Middle frontal gyrus (tissue), 1 donor: ENCODE results near the gene PSMG3.

Experiments used
- DNase-seq: peaks from one replicate; pipeline ENCODE4 v3.0.0-alpha.2; 2015; ENCODE audit warnings: low spot score; ENCODE audit errors: extremely low spot score

The PSMG3 gene

DNA sequence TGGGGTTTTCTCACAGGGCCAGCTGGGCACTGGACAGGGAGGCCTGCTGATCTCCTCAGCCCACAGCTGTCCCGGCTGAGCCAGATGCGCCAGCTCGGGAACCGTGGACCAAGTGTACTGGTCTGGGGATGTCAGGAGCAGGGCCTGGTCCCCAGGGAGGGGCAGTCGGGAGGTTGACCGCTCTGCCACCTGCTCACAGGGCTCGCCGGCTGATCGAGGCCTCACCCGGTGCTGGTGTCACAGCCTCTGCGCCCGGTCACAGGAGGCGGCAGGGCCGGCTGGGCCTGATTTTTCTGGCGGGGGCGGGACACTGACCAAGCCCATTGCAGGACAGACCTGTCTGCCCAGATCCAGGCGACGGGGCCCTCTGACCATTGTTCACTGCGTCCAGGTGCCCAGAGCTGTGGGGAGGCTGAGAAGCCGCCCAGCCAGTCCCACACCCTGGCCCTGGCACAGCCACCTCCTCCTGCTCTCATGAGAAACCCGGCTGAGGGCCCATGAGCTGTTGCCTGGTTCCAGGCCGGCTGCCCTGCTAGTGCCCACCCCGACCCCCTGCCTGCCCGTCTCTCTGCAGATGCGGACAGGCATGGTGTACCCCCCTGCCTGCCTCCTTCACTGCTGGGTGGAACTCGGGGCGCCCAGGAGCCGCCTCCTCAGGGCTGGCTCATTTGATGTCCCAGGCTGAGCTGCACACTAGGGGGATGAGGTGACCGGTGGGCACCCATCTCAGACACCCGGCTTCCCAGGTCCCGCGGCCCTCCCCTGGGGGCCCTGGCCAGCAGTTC lies 10.8 kb downstream of the PSMG3 start:
- DNase-seq = no peak

DNA sequence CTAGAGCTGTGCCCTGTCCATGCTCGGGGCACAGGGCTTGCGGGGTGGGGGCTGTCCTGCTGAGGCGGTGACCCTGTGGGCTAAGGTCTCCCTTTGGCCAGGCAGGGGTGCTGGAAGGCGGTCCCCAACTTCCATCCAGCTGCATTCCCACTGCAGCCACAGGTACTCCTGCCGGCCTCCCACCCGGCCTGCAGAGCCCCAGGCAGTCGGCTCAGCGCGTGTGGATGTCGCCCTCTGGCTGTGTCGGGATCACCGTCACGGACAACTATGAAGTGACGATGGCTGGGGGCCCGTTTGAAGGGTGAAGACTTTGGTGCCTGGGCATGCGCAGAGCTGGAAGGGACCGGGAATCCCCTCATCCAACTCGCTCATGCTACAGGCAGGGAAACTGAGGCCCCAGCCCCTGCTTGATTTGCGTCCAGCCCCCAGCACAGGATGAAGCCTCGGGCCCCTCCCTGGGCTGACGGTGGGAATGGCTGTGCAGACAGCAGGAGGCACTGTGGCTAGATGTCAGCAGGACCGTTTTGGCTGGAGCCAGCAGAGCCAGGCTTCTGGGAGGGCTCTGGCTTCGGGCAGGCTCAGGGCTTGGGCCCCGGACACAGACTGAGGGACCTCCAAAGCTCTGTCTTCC lies 11.5 kb downstream of the PSMG3 start:
- no peak for DNase-seq

DNA sequence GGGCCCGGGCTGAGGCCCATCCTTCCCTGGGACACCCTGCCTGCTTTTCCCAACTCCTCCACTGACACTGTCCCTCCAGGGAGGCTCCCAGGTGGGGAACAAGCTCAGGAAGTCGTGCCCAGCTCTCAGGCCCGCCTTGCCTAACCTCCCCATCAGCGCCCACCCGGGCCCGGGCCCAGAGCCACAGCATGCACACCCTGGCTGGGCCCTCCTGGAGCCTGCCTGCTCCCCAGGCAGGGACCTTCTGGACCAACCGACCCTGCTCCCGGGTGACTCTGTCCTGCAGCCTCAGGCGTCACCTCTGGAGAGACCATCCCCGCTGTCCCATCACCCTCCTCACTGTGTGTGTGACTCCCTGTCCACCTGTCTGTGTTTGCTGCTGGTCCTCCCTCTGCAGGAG lies 12.1 kb downstream of the PSMG3 start:
- DNase-seq = no peak

DNA sequence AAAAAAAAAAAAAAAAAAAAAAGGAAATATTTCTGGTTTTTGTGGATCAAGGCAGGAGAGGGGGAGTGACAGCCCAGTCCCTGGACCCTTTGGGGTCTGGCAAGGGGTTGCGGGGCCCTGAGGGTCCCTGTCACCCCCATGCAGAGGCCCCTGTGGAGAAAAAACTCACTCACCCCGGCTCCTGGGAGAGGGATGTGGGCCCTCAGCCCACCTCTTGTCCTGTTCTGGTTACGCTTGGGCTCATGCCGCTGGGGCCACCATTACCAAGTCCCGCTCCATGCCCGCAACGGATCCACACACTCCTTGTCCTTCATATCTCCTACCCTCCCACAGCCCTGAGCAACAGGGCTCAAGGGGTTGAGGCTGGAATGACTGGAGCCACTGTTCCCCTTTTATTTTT lies 12.8 kb downstream of the PSMG3 start:
- DNase-seq = no peak

DNA sequence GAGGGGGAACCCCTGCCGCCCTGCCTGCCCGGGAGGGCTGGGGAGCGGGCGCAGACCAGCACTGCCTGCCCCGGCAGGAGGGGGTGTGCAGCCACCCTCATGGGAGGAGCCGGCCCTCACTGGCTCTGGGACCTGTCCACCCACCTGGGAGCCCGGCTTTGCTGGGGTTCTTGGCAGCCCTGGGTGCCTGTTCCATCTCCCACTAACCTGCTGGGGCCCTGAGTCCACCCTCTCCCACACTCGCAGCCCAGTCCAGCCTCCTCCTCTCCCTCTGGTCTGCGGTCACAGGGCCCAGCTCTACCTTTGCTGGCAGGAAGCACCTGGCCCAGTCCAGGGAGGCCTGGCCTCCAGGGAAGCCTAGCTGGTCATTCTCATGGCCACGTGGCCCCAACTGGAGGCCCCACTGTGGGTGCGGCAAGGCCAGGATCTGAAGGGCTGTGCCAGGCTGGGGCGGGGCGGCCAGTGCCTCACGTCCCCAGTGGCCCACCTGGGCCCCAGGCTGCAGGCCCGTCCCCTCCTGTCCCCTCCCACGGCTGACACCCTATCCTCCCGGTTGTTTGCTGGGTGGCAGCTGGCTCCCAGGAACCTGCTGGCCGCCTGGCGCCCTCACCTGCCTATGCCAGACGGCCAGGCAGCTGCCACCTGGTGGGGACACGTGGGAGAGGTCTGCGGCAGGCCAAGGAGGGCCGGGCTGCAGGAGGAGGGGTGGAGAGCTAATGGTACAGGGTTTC lies 13.9 kb downstream of the PSMG3 start, which contains the start of gene TMEM184A:
Gene TMEM184A (minus strand): TSS at position 393 of the 731 bp plus-strand sequence. CDS start 721 bp downstream, outside the sequence.
- no peak for DNase-seq

DNA sequence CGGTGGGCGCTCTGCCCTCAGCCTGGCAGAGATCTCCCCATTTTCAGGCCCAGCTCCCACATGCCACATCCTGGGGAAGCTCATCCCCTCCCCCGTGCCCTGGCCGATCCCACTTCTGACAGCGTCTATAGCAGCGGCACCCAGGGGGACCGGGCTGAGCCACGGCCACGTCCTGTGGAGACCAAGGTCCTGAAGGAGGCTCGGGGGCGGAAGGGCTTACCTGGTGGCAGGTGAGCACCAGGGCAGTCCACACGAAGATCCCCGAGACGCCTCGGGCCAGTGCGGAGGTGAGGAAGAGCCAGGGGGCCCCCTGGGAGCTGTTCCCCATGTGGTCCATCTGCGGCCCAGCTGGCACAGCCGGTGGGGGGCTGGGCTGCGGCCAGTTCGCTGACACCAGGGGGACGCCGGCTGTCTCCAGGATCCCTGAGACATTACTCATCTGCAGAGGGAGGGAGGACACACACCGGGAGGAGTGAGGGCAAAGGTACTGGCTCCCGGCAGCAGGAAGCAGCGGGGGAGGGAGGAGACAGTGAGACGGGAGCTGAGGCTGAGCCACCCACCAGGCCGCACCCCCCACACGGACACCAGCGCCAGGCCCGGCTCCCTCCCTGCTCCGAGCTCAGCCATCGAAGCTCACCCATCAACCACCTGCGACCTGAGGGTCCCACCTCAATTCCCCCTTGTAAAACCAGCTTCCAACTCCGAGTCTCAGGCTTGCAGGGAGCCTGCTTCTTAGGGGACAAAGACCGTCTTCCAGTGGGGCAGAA lies 14.6 kb downstream of the PSMG3 start:
- no peak for DNase-seq

DNA sequence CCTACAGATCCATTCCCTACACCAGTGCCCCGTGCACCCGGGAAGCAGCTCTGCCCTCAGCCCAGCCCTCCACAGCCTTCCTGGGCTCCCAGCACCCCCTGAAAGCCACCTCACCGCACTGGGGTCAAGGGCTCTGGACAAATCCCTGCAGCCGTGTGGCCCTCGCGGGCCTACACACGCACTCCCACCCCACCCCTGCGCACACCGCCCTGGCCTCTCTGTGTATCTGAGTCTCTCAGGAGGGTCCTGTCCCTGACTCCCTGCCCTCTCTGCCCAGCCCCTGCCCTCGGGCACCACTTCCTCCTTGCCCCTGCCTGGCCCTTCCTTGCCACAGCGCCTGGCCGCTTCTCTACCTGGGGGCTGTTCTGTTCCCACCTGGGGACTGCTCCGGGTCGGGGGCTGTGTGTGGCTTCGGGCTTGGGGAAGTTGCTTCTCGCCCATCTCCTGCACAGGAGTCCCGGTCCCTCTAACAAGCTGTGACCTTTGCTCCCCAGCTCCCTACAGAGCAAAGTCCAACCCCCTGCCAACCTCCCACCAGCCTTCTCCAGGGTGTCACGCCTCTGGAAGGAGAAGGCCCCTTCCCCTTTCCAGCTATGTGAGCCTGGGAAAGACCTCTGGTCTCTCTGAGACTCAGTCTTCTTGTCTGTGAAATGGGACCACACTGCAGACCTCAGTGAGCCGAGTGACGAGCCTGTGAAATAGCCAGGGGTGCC lies 15.3 kb downstream of the PSMG3 start:
- DNase-seq = no peak

DNA sequence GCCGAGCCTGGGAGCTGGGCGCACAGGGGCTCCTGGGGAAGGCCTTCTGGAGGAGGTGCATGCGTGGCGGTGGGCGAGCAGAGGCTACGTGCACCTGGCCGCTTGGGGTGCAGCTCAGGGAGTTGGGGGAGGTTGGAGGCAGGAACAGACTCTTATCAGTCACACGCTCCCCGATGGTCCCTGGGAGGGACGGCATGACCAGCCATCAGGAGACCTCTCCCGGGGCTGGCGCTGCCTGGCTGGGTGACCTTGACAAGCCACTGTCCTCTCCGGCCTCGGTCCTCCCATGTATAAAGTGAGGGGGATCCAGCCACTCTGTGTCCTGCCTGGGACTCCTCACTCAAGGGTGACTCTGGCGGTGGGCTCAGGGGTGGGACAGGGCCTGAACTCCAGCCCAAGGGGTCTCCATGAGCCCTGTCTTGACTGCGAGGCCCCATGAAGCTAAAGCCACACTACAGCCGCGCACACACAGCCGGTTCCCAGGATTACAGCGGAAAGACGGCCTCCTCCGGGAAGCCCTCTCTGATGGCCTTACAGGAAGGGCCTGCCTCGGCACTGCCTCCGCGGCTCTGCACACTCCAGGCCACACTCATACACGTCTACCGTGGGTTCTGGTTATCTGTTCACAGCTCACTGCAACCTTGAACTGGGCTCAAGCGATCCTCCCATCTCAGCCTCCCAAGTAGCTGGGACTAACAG lies 16.2 kb downstream of the PSMG3 start:
- no peak for DNase-seq

DNA sequence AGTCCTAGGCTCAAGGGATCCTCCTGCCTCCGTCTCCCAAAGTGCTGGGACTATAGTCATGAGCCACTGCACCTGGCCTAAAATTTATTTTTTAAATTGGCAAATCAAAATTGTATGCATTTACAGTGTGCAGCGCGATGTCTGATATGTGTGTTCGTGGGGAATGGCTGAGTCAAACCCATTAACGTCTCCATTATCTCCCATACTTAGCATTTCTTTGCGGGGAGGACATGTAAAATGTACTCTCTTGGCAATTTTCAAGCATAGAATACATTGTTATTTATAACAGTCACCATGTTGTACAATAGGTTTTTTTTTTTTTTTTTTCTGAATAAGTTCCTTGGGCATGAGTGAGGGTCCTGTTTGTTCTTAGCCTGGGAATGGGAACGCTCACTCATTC lies 17.6 kb downstream of the PSMG3 start:
- no peak for DNase-seq

DNA sequence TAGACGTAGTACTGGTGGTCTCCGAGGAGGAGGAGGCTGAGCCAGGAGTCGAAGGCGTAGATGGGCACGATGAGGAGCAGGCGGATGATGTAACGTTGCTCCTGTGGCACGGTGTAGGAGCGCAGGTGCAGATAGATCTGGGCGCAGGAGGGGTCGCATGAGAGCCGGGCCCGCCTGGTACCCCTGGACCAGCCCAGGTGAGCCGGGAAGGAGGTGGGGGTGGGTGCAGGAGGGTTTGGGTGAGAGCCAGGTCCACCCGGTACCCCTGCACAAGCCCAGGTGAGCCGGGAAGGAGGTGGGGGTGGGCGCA lies 19.0 kb downstream of the PSMG3 start:
- no peak for DNase-seq

DNA sequence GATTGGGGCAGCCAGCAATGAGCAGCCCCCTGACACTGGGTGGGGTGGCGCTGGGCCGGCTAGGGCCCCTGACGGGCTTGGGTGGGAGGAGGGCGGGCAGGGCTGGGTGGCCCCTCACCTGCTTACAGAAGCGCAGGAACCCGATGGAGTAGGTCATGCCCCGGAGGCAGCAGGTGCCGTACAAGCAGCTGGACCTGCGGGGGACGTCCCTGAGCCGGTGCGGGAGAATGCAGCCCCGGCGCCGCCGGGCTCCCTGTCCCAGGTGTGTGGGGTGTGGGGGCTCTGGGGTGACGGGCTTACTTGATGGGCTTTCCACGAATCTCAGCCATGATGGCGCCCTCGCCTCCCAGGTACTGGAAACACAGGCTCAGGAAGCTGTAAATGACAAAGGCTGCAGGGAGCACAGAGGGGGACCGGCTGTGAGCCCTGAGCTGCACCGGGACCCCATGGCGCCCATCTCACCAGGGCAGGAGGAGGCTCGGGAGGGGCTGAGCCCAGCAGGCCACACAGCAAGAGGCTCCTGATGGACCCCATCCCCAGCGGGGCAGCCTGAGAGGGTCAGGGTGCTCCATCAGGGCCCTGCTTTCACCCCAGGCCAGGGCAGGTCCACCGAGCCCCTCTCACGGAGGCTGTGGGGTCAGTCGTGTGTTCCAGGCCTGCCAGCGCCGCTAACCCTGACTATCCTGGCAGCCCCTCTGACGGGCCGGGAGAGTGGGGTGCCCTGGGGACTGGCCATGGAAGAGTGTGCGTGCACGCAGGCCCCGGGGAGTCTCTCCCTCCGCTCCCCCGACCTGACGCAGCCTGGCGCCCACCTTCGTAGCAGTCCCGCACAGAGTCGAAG lies 19.6 kb downstream of the PSMG3 start:
- DNase-seq = no peak

DNA sequence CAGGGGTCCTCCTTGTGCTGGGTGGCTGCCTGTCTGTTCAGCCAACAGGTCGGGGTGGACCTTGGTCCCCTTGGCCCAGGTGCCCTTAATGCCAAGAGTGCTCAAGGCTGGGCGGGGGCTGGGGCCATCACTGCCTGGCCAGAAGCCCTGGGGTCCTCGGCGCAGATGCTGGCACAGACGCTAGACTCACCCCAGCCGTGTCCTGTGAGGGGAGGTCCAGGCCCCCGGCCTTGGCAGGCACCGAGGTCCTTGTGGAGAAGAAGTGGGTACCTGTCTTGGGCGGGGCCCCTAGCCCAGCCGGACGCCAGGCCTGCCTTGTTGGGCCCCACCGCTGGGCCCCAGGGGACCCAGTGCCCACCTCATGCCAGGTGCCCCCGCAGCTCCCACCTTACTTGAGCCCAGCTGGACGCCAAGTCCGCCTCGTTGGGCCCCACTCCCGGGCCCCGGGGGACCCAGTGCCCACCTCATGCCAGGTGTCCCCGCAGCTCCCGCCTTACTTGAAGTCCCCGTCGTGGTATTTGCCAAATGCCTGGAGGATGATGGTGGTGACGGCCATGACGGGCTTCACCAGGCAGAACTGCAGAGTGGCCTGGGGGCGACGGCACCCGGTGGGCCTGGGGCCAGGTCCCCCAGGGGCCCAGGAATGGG lies 20.4 kb downstream of the PSMG3 start:
- no peak for DNase-seq

DNA sequence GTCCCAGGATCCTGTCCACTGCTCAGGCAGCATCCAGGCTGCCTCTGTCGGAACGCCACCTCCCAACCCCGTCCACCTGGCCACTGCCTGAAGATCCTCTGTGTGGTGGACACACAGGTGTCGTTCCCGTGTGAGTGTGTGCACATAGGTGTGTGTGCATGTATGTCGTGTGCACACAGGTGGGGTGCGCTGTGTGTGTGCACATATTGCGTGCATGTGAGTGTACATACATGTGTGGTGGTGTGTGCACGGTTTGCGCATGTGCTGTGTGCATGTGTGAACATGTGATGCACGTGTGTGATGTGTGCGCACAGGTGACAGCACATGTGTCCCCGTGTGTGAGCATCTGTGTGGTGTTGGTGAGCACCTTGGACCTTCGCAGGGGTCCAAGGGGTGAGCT lies 20.9 kb downstream of the PSMG3 start:
- no peak for DNase-seq

DNA sequence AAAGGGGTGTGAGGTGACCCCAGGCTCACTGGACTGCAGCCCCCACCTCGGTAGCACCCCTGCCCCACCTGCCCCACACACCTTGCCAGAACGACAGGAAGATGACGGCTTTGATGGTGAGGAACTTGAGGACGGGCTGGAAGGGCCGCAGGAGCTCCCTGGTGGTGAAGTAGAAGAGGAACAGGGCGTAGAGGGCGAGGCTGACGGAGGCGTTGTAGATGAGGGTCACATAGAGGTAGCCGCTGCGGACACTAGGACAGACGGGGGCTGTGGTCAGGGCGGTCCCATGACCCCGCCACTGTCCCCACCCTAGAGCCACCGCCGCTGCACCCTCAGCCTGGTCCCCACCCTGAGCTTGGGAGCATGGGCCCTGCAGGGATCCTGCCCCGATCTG lies 21.4 kb downstream of the PSMG3 start:
- DNase-seq = no peak

DNA sequence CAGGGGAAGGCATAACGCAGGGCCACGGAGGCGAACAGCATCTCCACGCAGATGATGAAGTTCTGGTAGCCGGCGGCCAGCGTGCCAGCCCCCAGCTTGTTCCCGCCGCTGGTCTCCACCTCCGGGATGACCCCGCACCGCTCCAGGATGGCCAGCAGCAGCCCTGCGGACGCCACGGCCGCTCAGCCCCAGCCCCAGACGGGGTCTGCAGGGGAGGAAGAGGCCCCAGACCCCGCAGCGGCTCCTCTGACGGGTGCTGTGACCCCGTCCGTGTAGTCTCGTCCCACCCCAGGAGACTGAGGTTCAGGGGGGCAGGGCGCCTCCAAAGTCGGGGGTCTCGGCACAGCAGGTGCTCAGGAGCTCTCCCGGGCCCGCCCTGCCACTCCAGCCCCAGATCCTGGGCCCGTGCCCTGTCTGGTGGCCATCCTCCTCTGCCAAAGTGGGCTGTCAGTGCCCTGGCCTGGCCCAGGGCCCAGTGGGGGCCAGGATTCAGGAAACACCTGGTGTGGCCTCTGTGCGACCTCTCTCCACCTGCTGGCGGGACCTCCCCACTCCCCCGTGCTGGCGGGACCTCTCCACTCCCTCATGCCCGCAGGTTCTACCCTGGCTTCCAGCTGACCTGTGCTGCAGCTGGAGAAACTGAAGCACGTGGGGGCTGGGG lies 21.9 kb downstream of the PSMG3 start:
- DNase-seq = no peak

DNA sequence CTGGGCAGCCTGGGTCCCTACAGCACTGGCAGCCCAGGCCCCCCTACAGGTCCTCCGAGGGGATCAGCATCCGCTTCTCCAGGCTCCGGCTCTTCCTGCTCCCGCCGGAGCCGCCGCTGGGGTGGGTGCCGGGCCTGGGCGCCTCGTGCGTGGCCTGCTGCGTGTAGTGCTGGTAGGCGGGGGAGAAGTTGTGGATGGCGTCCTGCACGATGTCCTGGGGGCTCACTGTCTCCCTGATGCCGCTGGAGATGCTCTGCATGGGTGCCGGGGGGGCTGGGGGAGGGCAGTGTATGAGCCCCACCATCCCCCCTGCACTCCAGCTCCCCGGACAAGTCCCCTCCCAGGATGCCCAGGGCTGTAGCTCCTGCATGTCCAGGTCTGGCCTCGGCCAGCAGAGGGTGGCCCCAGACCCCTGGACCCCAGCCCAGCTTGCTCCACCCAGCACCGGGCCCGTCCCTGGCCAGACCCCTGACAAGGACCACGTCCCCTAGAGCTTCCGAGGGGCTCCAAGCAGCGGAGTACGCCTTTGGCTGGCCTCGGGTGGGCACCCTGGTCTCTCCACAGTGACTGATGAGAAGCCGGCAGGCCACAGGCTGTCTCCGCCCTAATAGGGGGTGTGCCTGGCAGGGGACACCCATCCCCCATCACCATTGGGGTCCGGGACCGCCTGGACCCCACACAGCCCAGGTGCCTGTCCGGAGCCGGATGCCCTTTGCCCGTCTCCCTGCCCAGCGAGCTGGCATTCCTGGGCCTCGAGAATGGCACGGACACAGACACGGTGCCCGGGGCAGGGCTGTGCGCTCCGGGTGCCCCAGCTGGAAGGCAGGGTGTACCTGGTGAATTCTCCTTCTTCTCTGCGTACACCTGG lies 22.7 kb downstream of the PSMG3 start:
- DNase-seq = no peak

DNA sequence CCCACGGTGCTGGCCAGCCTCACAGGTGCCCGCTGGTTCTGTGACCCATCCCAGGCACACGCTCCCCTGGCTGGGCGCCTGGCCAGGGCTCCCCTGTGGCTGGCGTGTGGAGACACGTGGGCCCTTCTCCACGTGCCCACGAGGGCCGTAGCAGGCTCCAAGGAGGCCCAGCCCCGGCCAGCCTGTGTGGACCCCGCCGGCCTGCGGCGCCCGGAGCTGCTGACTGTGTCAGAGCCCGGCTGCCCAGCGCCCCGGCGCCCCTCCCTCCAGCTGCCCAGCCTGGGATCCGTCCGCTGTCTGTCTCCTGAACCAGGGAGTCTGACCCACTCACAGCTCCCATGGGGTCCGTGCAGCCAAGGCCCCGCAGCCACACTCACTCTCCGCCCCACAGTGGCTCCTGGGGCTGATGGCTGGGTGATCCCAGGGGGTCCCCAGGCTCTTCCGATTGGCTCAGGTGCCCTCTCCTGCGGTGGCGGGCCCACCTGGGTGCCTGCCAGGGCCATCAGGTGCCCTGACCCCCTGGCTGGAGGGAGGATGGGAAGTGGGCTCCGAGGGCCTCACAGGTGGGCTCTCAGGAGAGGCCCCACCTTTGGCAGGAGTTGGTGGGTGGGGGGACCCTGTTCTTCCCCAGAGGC lies 23.4 kb downstream of the PSMG3 start:
- no peak for DNase-seq
